Activated naive CD8-positive, alpha-beta T cell treated with anti-CD3 and anti-CD28 coated beads, Interleukin-2, amount 50 U/mL, for 16 hours (primary cell): ENCODE data around the gene STAG3.
"Not testable (repeated sequence)": the region's sequence is repeated elsewhere in the genome, so short reads cannot be mapped to it uniquely, and the experiment has no call there.

ENCODE experiments used
- DNase-seq: peaks from one replicate; pipeline ENCODE4 v3.0.0-alpha.2; 2020; ENCODE audit warnings: low read depth, low spot score

Gene STAG3

GRCh38 chr7:100211342-100211780, 33.6 kb downstream of the STAG3 start:
- DNase-seq: no peak

GRCh38 chr7:100212631-100213286, 35.0 kb downstream of the STAG3 start:
- DNase-seq: no peak

GRCh38 chr7:100213672-100214071, 36.0 kb downstream of the STAG3 start:
- DNase-seq: no peak

GRCh38 chr7:100214356-100214755, 36.6 kb downstream of the STAG3 start:
- DNase-seq: not testable (repeated sequence)

GRCh38 chr7:100215895-100216294, 38.2 kb downstream of the STAG3 start:
- no peak for DNase-seq

GRCh38 chr7:100217934-100218333, 40.2 kb downstream of the STAG3 start:
- peak; percentile 54 for DNase-seq

- no peak for DNase-seq
Observed at GRCh38 chr7:100219271-100219737, 41.6 kb downstream of the STAG3 start.

GRCh38 chr7:100219801-100220585, 42.3 kb downstream of the STAG3 start, which contains the start of gene PVRIG:
PVRIG (plus strand) TSS chr7:100219949; CDS start chr7:100219971, 22 bp downstream.
- not testable (repeated sequence) for DNase-seq

- no peak for DNase-seq
Observed at GRCh38 chr7:100220586-100221230, 43.0 kb downstream of the STAG3 start.

GRCh38 chr7:100221231-100221718, 43.6 kb downstream of the STAG3 start:
- DNase-seq: peak; percentile 69

GRCh38 chr7:100221767-100222444, 44.2 kb downstream of the STAG3 start:
- no peak for DNase-seq

- DNase-seq: no peak
Observed at GRCh38 chr7:100222445-100223132, 44.9 kb downstream of the STAG3 start.

- not testable (repeated sequence) for DNase-seq
Observed at GRCh38 chr7:100223376-100223927, 45.7 kb downstream of the STAG3 start.

GRCh38 chr7:100224891-100225290, 47.2 kb downstream of the STAG3 start:
- not testable (repeated sequence) for DNase-seq

GRCh38 chr7:100234660-100235317, 57.1 kb downstream of the STAG3 start:
- not testable (repeated sequence) for DNase-seq

GRCh38 chr7:100239975-100240374, 62.3 kb downstream of the STAG3 start:
- not testable (repeated sequence) for DNase-seq

GRCh38 chr7:100243385-100243784, 65.7 kb downstream of the STAG3 start:
- peak; percentile 50 for DNase-seq

- DNase-seq: not testable (repeated sequence)
Observed at GRCh38 chr7:100244988-100245605, 67.4 kb downstream of the STAG3 start.

GRCh38 chr7:100246121-100246864, 68.6 kb downstream of the STAG3 start:
- DNase-seq: not testable (repeated sequence)
